Activated B cell treated with CpG ODN at 0.5 μM for 24 hours (primary cell): Measurements from ENCODE around the gene CTTNBP2NL. TPM values are rescaled to one million over a fixed set of nuclear protein-coding genes. Genes with fewer than 3 reads are reported as not detected.
A peak's percentile ranks its signal among the peaks of the same experiment; 100 is the strongest.

ENCODE experiments used
- ATAC-seq: fragments of 200-7000 bp; cut with Tn5 transposase; one replicate; pipeline ENCODE4 v1.10.0; 2021; ENCODE audit warnings: low read depth, mild to moderate bottlenecking, moderate library complexity
- CTCF ChIA-PET: fragments of 350-600 bp; sonication (Branson Sonifier 250); formaldehyde crosslinking; loops from one replicate; lab custom pipeline; 2021; ENCODE audit warnings: antibody characterized with exemption; lab: Charles Lee
- POLR2A ChIA-PET: fragments of 350-600 bp; sonication (Branson Sonifier 250); formaldehyde crosslinking; loops from one replicate; lab custom pipeline; 2021; ENCODE audit warnings: antibody characterized with exemption; lab: Charles Lee
- DNase-seq: peaks from one replicate; pipeline ENCODE4 v3.0.0; 2022
- H3K27ac Mint-ChIP-seq: one replicate; pipeline ENCODE4 v1.8.0; 2020; ENCODE audit warnings: mixed read lengths
- H3K27me3 Mint-ChIP-seq: one replicate; pipeline ENCODE4 v1.8.0; 2021; ENCODE audit warnings: mixed read lengths
- H3K36me3 Mint-ChIP-seq: one replicate; pipeline ENCODE4 v1.8.0; 2021; ENCODE audit warnings: low read depth, mixed read lengths
- H3K4me1 Mint-ChIP-seq: one replicate; pipeline ENCODE4 v1.8.0; 2021; ENCODE audit warnings: mixed read lengths
- H3K4me3 Mint-ChIP-seq: one replicate; pipeline ENCODE4 v1.8.0; 2020; ENCODE audit warnings: mild to moderate bottlenecking, mixed read lengths
- H3K9me3 Mint-ChIP-seq: one replicate; pipeline ENCODE4 v1.8.0; 2020; ENCODE audit warnings: mixed read lengths
- CTCF ChIP-seq: fragments of 200-600 bp; IDR thresholded peaks from one replicate; pipeline ENCODE4 v1.8.0; 2022; ENCODE audit warnings: antibody characterized with exemption, mild to moderate bottlenecking
- intact Hi-C: fragments of 100-400 bp; cut with micrococcal nuclease; formaldehyde crosslinking; loops from one replicate; pipeline ENCODE4 v1.15.1; 2024
- total RNA-seq: library from RNA; stranded (reverse); gene quantifications from 2 replicates; pipeline ENCODE4 v1.2.3, GENCODE V29; 2022

CTTNBP2NL gene
- total RNA-seq, 1 donor from 2014 or later, result 14.1 TPM

- ChIA-PET POLR2A (no interaction called here), CTCF (no interaction called here)
- TF ChIP-seq CTCF, result no peak
- ATAC-seq (no peak), DNase-seq (no peak)
- Mint-ChIP-seq H3K9me3 (no peaks in the 10 kb centered on the region), H3K36me3 (no peaks in the 10 kb centered on the region), H3K4me1 (peaks cover 46% of the 10 kb centered on the region), H3K27me3 (peaks cover 23% of the 10 kb centered on the region), H3K4me3 (peak overlapping the region; percentile 30), H3K27ac (no peak overlapping the region)
- intact Hi-C loops, result loop anchor here (10.0 kb wide), 1 partner anchor 168 kb away; the partner anchor contains the start of gene MOV10
These were observed 110.7 kb downstream of the CTTNBP2NL start for GRCh38 chr1:112506731-112507130.

- TF ChIP-seq CTCF, result no peak
- peaks cover 20% of the 10 kb centered on the region for H3K27me3 Mint-ChIP-seq
- no peaks in the 10 kb centered on the region for H3K9me3 Mint-ChIP-seq
- ChIA-PET CTCF (no interaction called here), POLR2A (interaction anchor here (1.7 kb wide), 1 partner anchor 112 kb away, joined by 6 read pairs; the partner anchor contains the start of genes CAPZA1 and ST7L)
- peaks cover 43% of the 10 kb centered on the region for H3K4me1 Mint-ChIP-seq
- no peaks in the 10 kb centered on the region for H3K36me3 Mint-ChIP-seq
- ATAC-seq, result no peak
- no peak overlapping the region for H3K27ac Mint-ChIP-seq
- DNase-seq, result no peak
- peak overlapping the region; percentile 79 for H3K4me3 Mint-ChIP-seq
- intact Hi-C loops, result loop anchor here (10.0 kb wide), 1 partner anchor 167 kb away; the partner anchor contains the start of gene MOV10
These were observed 111.3 kb downstream of the CTTNBP2NL start for GRCh38 chr1:112507336-112507735.

- peaks cover 14% of the 10 kb centered on the region for H3K27me3 Mint-ChIP-seq
- H3K9me3 Mint-ChIP-seq, result no peaks in the 10 kb centered on the region
- TF ChIP-seq CTCF, result no peak
- intact Hi-C loops, result loop anchor here (1.0 to 10.0 kb wide), 2 partner anchors 42 to 167 kb away; partner anchors contain the start of gene MOV10
- no peaks in the 10 kb centered on the region for H3K36me3 Mint-ChIP-seq
- ATAC-seq, result peak; percentile 56
- ChIA-PET CTCF (no interaction called here), POLR2A (interaction anchor here (1.2 to 1.7 kb wide), 2 partner anchors 42 to 111 kb away, joined by 6 read pairs; partner anchors contain the start of genes CAPZA1 and ST7L)
- H3K4me1 Mint-ChIP-seq, result peaks cover 38% of the 10 kb centered on the region
- DNase-seq, result peak; percentile 25
- peak overlapping the region; percentile 79 for H3K4me3 Mint-ChIP-seq
- H3K27ac Mint-ChIP-seq, result no peak overlapping the region
These were observed 111.9 kb downstream of the CTTNBP2NL start for GRCh38 chr1:112507921-112508277.

- no peaks in the 10 kb centered on the region for H3K9me3 Mint-ChIP-seq
- TF ChIP-seq CTCF, result no peak
- peak; percentile 60 for ATAC-seq
- peaks cover 38% of the 10 kb centered on the region for H3K4me1 Mint-ChIP-seq
- no peak within 1 kb of the TSS for H3K27ac Mint-ChIP-seq
- H3K4me3 Mint-ChIP-seq, result peak within 1 kb of the TSS; percentile 79
- intact Hi-C loops, result loop anchor here (1.0 to 10.0 kb wide), 2 partner anchors 42 to 166 kb away; partner anchors contain the start of gene MOV10
- no peaks in the 10 kb centered on the region for H3K36me3 Mint-ChIP-seq
- DNase-seq, result peak; percentile 43
- POLR2A ChIA-PET, result interaction anchor here (1.2 to 1.7 kb wide), 2 partner anchors 42 to 111 kb away, joined by 6 read pairs; partner anchors contain the start of genes CAPZA1 and ST7L
- CTCF ChIA-PET, result no interaction called here
- H3K27me3 Mint-ChIP-seq, result peaks cover 9% of the 10 kb centered on the region
These were observed 112.4 kb downstream of the CTTNBP2NL start, which contains the start of gene WNT2B for GRCh38 chr1:112508278-112509004. Gene WNT2B, plus strand, starts transcription at chr1:112508965. Its CDS starts 298 bp downstream, at chr1:112509263.
